ENCODE measurements around the gene RAMACL.
"Not testable (repeated sequence)": the region's sequence is repeated elsewhere in the genome, so short reads cannot be mapped to it uniquely, and the experiment has no call there.

RAMACL gene

GRCh38 chr6:166586424-166587156 lies at the start of gene RAMACL:
Gene RAMACL (minus strand): TSS chr6:166586678. CDS start chr6:166586477, 201 bp downstream.
- Histone ChIP-seq H3K4me3 (ENCODE audit: severe bottlenecking) (no peak within 1 kb of the TSS), H3K27me3 (ENCODE audit: insufficient read depth, poor library complexity, severe bottlenecking) (no peaks in the 10 kb centered on the region), H3K9me3 (ENCODE audit: severe bottlenecking) (no peaks in the 10 kb centered on the region), H3K27ac (ENCODE audit: poor library complexity, severe bottlenecking) (no peak within 1 kb of the TSS), H3K36me3 (ENCODE audit: low read depth) (no peaks in the 10 kb centered on the region), H3K4me1 (ENCODE audit: insufficient read depth, poor library complexity, severe bottlenecking) (peaks cover 16% of the 10 kb centered on the region)
- no peak for DNase-seq (ENCODE audit: low spot score)
- TF ChIP-seq CTCF (IDR thresholded peaks at IDR 0.05; ENCODE audit: poor library complexity, severe bottlenecking): no peak
- peak; percentile 93 for ATAC-seq (ENCODE audit: low read depth)

DNA sequence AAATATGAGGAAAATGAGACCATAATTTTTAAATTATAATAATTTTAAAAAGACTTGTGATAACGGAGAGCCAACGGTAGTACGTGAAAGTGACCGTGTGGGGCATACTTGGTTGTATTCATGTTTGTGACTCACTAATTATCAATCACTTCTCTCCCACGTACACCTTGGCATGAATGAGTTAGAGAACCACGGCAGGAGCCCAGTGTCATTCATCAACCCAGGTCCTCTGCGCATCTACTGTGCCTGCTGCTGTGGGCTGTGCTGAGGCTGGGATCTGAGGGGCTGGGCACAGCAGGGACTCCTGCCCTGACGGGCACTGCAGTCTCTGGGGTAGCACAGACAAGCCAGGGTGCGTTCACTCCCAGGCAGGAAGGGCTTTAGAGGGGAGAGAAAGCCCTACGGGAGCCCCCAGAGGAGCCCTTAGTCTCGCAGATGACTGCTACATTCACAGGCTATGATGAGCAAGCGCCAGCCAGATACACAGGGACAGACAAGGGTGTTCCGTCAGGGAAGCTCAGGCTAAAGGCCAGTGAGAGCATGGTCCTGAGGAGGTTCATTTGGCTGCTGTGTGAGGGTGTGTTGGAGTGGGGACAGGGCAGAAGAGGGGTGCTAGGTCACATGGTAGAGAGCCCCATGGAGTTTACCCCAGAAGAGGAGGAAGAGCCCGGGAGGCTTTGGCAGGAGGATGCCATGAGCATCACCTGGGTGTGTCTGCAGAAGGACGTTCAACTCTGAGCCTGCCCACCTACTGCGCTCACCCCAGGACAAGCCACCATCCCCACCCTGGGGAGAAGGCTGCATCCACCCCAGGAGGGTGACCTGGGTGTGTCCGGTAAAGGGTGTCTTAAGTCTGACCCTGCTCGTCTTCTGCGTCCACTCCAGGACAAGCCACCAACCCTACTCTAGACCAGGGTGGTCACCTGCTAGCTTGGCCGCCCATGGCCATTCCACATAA lies 48.8 kb upstream of the RAMACL start:
- no peak for ATAC-seq (ENCODE audit: low read depth)
- Histone ChIP-seq H3K27me3 (ENCODE audit: insufficient read depth, poor library complexity, severe bottlenecking) (no peaks in the 10 kb centered on the region), H3K4me1 (ENCODE audit: insufficient read depth, poor library complexity, severe bottlenecking) (peaks cover 4% of the 10 kb centered on the region), H3K9me3 (ENCODE audit: severe bottlenecking) (no peaks in the 10 kb centered on the region), H3K4me3 (ENCODE audit: severe bottlenecking) (no peak overlapping the region), H3K36me3 (ENCODE audit: low read depth) (no peaks in the 10 kb centered on the region), H3K27ac (ENCODE audit: poor library complexity, severe bottlenecking) (no peak overlapping the region)
- DNase-seq (ENCODE audit: low spot score): no peak
- TF ChIP-seq CTCF (IDR thresholded peaks at IDR 0.05; ENCODE audit: poor library complexity, severe bottlenecking): no peak

GRCh38 chr6:166634581-166634980 lies 48.1 kb upstream of the RAMACL start:
- H3K4me3 ChIP-seq (ENCODE audit: severe bottlenecking); H3K27ac ChIP-seq (ENCODE audit: poor library complexity, severe bottlenecking); DNase-seq (ENCODE audit: low spot score); H3K27me3 ChIP-seq (ENCODE audit: insufficient read depth, poor library complexity, severe bottlenecking); H3K36me3 ChIP-seq (ENCODE audit: low read depth); H3K9me3 ChIP-seq (ENCODE audit: severe bottlenecking); H3K4me1 ChIP-seq (ENCODE audit: insufficient read depth, poor library complexity, severe bottlenecking); ATAC-seq (ENCODE audit: low read depth): not testable (repeated sequence)

- no peak for TF ChIP-seq CTCF (IDR thresholded peaks at IDR 0.05; ENCODE audit: poor library complexity, severe bottlenecking)
- no peak for DNase-seq (ENCODE audit: low spot score)
Measured at GRCh38 chr6:166633732-166634535, 47.5 kb upstream of the RAMACL start.

DNA sequence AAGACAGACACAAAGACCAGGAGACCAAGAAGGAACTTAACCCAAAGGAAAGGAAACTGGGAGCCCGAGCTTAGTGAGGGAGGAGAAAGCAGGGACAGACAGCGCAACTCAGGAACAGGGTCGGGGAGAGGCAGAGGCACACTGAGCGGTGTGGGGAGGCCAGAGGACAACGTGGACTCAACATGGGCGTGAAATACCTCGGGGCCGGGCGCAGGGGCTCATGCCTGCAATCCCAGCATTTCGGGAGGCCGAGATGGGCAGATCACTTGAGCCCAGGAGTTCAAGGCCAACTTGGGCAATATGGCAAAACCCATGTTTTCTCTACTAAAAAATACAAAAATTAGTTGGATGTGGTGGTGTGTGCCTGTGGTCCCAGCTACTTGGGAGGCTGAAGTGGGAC lies 46.3 kb upstream of the RAMACL start:
- no peaks in the 10 kb centered on the region for H3K36me3 ChIP-seq (ENCODE audit: low read depth)
- ATAC-seq (ENCODE audit: low read depth): no peak
- H3K27ac ChIP-seq (ENCODE audit: poor library complexity, severe bottlenecking): no peak overlapping the region
- H3K27me3 ChIP-seq (ENCODE audit: insufficient read depth, poor library complexity, severe bottlenecking): no peaks in the 10 kb centered on the region
- H3K4me1 ChIP-seq (ENCODE audit: insufficient read depth, poor library complexity, severe bottlenecking): peaks cover 4% of the 10 kb centered on the region
- no peak for DNase-seq (ENCODE audit: low spot score)
- no peak overlapping the region for H3K4me3 ChIP-seq (ENCODE audit: severe bottlenecking)
- TF ChIP-seq CTCF (IDR thresholded peaks at IDR 0.05; ENCODE audit: poor library complexity, severe bottlenecking): no peak
- H3K9me3 ChIP-seq (ENCODE audit: severe bottlenecking): no peaks in the 10 kb centered on the region

More at GRCh38 chr6:166633732-166634535, 47.5 kb upstream of the RAMACL start:
- Histone ChIP-seq H3K27ac (ENCODE audit: poor library complexity, severe bottlenecking) (no peak overlapping the region), H3K4me3 (ENCODE audit: severe bottlenecking) (no peak overlapping the region), H3K4me1 (ENCODE audit: insufficient read depth, poor library complexity, severe bottlenecking) (peaks cover 4% of the 10 kb centered on the region), H3K9me3 (ENCODE audit: severe bottlenecking) (no peaks in the 10 kb centered on the region), H3K27me3 (ENCODE audit: insufficient read depth, poor library complexity, severe bottlenecking) (no peaks in the 10 kb centered on the region), H3K36me3 (ENCODE audit: low read depth) (no peaks in the 10 kb centered on the region)
- ATAC-seq (ENCODE audit: low read depth): no peak

Measured in RWPE2 (cell line).